ENCODE results near the gene FARP2. TPM values are rescaled to one million over a fixed set of nuclear protein-coding genes. Genes with fewer than 3 reads are reported as not detected.

Gene FARP2
- total RNA-seq, 5 donors from 2014 or later (not counting 1 experiment from before 2014, with no cell fraction given), result 15.8 to 27.5 (median 18.5) TPM

DNA sequence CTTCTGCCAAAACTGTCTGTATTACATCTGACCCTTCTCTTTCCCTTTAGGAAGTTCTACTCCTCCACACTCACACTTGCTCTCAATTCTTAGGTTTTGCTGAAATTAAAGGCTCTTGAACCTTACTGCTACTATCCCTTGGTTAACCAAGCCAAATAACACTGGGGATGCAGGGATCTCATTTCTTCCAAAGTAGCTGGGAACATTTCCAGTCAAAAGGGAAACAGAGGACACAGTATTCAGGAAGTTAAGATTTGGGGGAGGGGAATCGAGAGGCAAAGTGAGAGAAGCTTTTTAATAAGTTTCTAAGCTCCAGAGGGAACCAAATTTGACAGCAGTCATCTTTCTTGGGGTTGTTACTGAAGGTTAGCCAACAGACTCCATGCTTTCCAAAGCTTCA, 34.2 kb upstream of the FARP2 start:
- no peaks in the 10 kb centered on the region for H3K27me3 ChIP-seq (replicated peaks in 1 of 2; ENCODE audit: control insufficient read depth in 2 of 2, extremely low read depth in 1 of 2, insufficient read depth in 2 of 2, low read length in 1 of 2)
- Mint-ChIP-seq H3K27me3 (no peaks in the 10 kb centered on the region), H3K9me3 (no peaks in the 10 kb centered on the region), H3K4me1 (peaks cover 66 to 76% (median 68%) of the 10 kb centered on the region in 3 donors), H3K4me3 (no peak overlapping the region), H3K36me3 (peaks cover 33% of the 10 kb centered on the region), H3K27ac (no peak overlapping the region)
- no peak for ATAC-seq (replicated peaks in 1 of 4)
- H3K27ac ChIP-seq (ENCODE audit: low read length), result no peak overlapping the region
- peaks cover 24 to 30% of the 10 kb centered on the region in 2 experiments for H3K4me1 ChIP-seq (ENCODE audit: control insufficient read depth in 1 of 2, extremely low read depth in 1 of 2, insufficient read depth in 2 of 2, low read length in 2 of 2)
- 43% methylated on average over 1 of the region's 1 CpG for WGBS (ENCODE audit: insufficient coverage)
- H3K36me3 ChIP-seq (ENCODE audit: control insufficient read depth in 2 of 2, extremely low read depth in 1 of 2, insufficient read depth in 1 of 2, low read length in 1 of 2), result peaks cover 4 to 18% of the 10 kb centered on the region in 2 donors
- CTCF ChIA-PET, result interaction anchor here in 1 of 2 donors (0.5 kb wide), 1 partner anchor 274 kb away, joined by 3 read pairs; no protein-coding TSS in a partner anchor
- no peak for DNase-seq
- H3K9me3 ChIP-seq, result no peaks in the 10 kb centered on the region
- POLR2A ChIA-PET, result no interaction called here
- H3K4me3 ChIP-seq (ENCODE audit: control insufficient read depth in 1 of 2, extremely low read depth in 1 of 2, low read length in 1 of 2), result no peak overlapping the region

- H3K9me3 Mint-ChIP-seq, result no peaks in the 10 kb centered on the region
- CTCF ChIA-PET, result no interaction called here
- no peaks in the 10 kb centered on the region for H3K9me3 ChIP-seq
- POLR2A ChIA-PET, result no interaction called here
- no peak overlapping the region for H3K27ac ChIP-seq (ENCODE audit: low read length)
- H3K4me1 ChIP-seq (ENCODE audit: control insufficient read depth in 1 of 2, extremely low read depth in 1 of 2, insufficient read depth in 2 of 2, low read length in 2 of 2), result peaks cover 8 to 15% of the 10 kb centered on the region in 2 experiments
- no peak for ATAC-seq (replicated peaks in 1 of 4)
- peaks cover 49 to 57% (median 50%) of the 10 kb centered on the region in 3 donors for H3K4me1 Mint-ChIP-seq
- H3K4me3 ChIP-seq (ENCODE audit: control insufficient read depth in 1 of 2, extremely low read depth in 1 of 2, low read length in 1 of 2), result no peak overlapping the region
- no peaks in the 10 kb centered on the region for H3K27me3 Mint-ChIP-seq
- WGBS (ENCODE audit: insufficient coverage), result no CpG with 5 or more reads among the region's 5 CpGs
- DNase-seq, result no peak
- no peak overlapping the region for H3K4me3 Mint-ChIP-seq
- H3K27me3 ChIP-seq (replicated peaks in 1 of 2; ENCODE audit: control insufficient read depth in 2 of 2, extremely low read depth in 1 of 2, insufficient read depth in 2 of 2, low read length in 1 of 2), result no peaks in the 10 kb centered on the region
- H3K36me3 Mint-ChIP-seq, result peaks cover 41% of the 10 kb centered on the region
- H3K27ac Mint-ChIP-seq, result peak overlapping the region in 1 of 2 donors; percentile 7
- peaks cover 9 to 26% of the 10 kb centered on the region in 2 donors for H3K36me3 ChIP-seq (ENCODE audit: control insufficient read depth in 2 of 2, extremely low read depth in 1 of 2, insufficient read depth in 1 of 2, low read length in 1 of 2)
Measured at GRCh38 chr2:241323778-241324177, 32.3 kb upstream of the FARP2 start.

DNA sequence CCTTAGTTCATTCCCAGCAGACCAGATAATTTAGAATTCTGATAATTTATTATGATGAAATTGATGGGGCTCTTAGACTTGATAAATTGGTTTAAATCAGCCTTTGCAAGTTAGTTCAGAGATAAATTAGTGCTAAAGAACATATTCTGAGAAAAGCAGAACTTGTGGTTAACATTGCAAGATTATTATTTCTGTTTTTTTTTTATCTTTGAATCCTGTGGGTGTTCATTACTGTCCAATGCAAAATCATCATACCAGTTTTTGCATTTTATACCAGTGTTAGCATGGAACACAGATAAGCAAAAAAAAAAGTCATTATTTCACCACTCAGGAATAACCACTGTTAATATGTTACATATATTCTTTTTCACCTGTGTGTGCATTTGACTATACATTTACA, 31.3 kb upstream of the FARP2 start:
- CTCF ChIA-PET, result interaction anchor here (0.6 kb wide), 2 partner anchors 45 to 767 kb away, joined by 3 to 4 read pairs; partner anchors contain the start of gene ANKMY1 (in 1 of the 2)
- no peak for ATAC-seq (replicated peaks in 1 of 4)

GRCh38 chr2:241325257-241325656, 30.8 kb upstream of the FARP2 start:
- Histone ChIP-seq H3K36me3 (ENCODE audit: control insufficient read depth in 2 of 2, extremely low read depth in 1 of 2, insufficient read depth in 1 of 2, low read length in 1 of 2) (peaks cover 9 to 37% of the 10 kb centered on the region in 2 donors), H3K4me3 (ENCODE audit: control insufficient read depth in 1 of 2, extremely low read depth in 1 of 2, low read length in 1 of 2) (no peak overlapping the region), H3K9me3 (no peaks in the 10 kb centered on the region), H3K27ac (ENCODE audit: low read length) (no peak overlapping the region), H3K27me3 (replicated peaks in 1 of 2; ENCODE audit: control insufficient read depth in 2 of 2, extremely low read depth in 1 of 2, insufficient read depth in 2 of 2, low read length in 1 of 2) (no peaks in the 10 kb centered on the region), H3K4me1 (ENCODE audit: control insufficient read depth in 1 of 2, extremely low read depth in 1 of 2, insufficient read depth in 2 of 2, low read length in 2 of 2) (peaks cover 5 to 9% of the 10 kb centered on the region in 2 experiments)
- WGBS (ENCODE audit: insufficient coverage), result 100% methylated on average over 1 of the region's 1 CpG
- H3K4me1 Mint-ChIP-seq, result peaks cover 36 to 47% (median 37%) of the 10 kb centered on the region in 3 donors
- H3K4me3 Mint-ChIP-seq, result no peak overlapping the region
- H3K27ac Mint-ChIP-seq, result no peak overlapping the region
- CTCF ChIA-PET, result interaction anchor here in 1 of 2 donors (0.6 kb wide), 1 partner anchor 45 kb away, joined by 3 read pairs; no protein-coding TSS in a partner anchor
- H3K9me3 Mint-ChIP-seq, result no peaks in the 10 kb centered on the region
- DNase-seq (no peak), ATAC-seq (replicated peaks in 1 of 4) (no peak)
- H3K36me3 Mint-ChIP-seq, result peaks cover 45% of the 10 kb centered on the region
- no peaks in the 10 kb centered on the region for H3K27me3 Mint-ChIP-seq
- POLR2A ChIA-PET, result no interaction called here

More for the DNA sequence above, 31.3 kb upstream of the FARP2 start:
- Histone ChIP-seq H3K27ac (ENCODE audit: low read length) (no peak overlapping the region), H3K9me3 (no peaks in the 10 kb centered on the region), H3K4me1 (ENCODE audit: control insufficient read depth in 1 of 2, extremely low read depth in 1 of 2, insufficient read depth in 2 of 2, low read length in 2 of 2) (peaks cover 5 to 10% of the 10 kb centered on the region in 2 experiments), H3K27me3 (replicated peaks in 1 of 2; ENCODE audit: control insufficient read depth in 2 of 2, extremely low read depth in 1 of 2, insufficient read depth in 2 of 2, low read length in 1 of 2) (no peaks in the 10 kb centered on the region), H3K36me3 (ENCODE audit: control insufficient read depth in 2 of 2, extremely low read depth in 1 of 2, insufficient read depth in 1 of 2, low read length in 1 of 2) (peaks cover 9 to 33% of the 10 kb centered on the region in 2 donors), H3K4me3 (ENCODE audit: control insufficient read depth in 1 of 2, extremely low read depth in 1 of 2, low read length in 1 of 2) (no peak overlapping the region)
- Mint-ChIP-seq H3K27me3 (no peaks in the 10 kb centered on the region), H3K27ac (no peak overlapping the region), H3K4me1 (peaks cover 41 to 47% (median 41%) of the 10 kb centered on the region in 3 donors), H3K36me3 (peaks cover 47% of the 10 kb centered on the region), H3K9me3 (no peaks in the 10 kb centered on the region), H3K4me3 (no peak overlapping the region)
- no peak for DNase-seq
- POLR2A ChIA-PET, result interaction anchor here in 1 of 2 donors (0.5 kb wide), 1 partner anchor 388 kb away, joined by 4 read pairs; no protein-coding TSS in a partner anchor

DNA sequence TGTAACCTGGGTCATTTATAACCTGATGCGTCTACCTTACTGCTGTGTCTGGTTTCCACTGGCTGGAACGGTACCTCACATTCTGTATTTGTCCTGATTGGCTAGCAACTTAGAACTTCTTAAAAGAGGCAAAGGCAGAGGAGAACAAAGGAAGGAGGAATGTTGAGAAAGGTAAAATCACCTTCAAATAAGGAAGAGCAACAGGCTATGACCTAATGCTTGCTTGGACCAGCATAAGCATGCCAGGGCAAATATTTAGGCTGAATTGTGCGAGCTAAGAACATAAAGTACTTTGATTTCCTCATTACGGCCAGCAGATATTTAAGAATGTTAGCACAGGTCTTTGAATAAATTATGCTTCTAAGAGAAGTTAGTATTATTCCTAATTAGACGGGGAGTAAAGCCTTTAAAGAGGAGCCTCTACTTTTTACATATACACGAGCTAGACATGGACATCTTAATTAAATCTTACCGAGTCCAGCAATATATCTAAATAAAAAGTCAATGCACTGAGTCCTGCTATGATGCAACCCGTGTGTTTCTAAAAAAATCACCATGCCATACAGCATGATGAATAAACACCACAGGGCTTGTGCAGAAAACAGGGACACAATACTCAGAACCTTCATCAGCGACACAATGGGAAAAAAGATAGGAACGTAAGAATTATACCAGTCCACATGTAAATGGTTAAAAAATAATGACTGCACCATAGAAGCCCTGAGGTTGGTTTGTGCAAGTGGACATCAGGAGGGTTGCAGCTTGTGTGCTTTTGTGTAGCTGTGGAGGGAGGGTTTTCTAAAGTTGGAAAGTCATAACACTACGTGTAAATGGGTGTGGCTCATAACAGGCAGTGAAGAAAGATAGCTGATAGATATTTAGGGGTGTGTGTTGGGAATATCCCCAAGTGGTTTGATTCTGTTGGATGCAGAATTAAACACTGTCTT, 26.1 kb upstream of the FARP2 start:
- H3K27ac Mint-ChIP-seq, result peak overlapping the region in 1 of 2 donors; percentile 36
- no peak overlapping the region for H3K4me3 Mint-ChIP-seq
- H3K9me3 Mint-ChIP-seq, result no peaks in the 10 kb centered on the region
- 97% methylated on average over 5 of the region's 11 CpGs for WGBS (ENCODE audit: insufficient coverage)
- no peaks in the 10 kb centered on the region for H3K9me3 ChIP-seq
- no peak overlapping the region for H3K4me3 ChIP-seq (ENCODE audit: control insufficient read depth in 1 of 2, extremely low read depth in 1 of 2, low read length in 1 of 2)
- CTCF ChIA-PET, result interaction anchor here in 1 of 2 donors (0.5 kb wide), 1 partner anchor 309 kb away, joined by 3 read pairs; no protein-coding TSS in a partner anchor
- ATAC-seq (replicated peaks in 1 of 4), result no peak
- H3K27me3 ChIP-seq (replicated peaks in 1 of 2; ENCODE audit: control insufficient read depth in 2 of 2, extremely low read depth in 1 of 2, insufficient read depth in 2 of 2, low read length in 1 of 2), result no peaks in the 10 kb centered on the region
- no peak for DNase-seq
- H3K36me3 Mint-ChIP-seq, result peaks cover 48% of the 10 kb centered on the region
- H3K36me3 ChIP-seq (ENCODE audit: control insufficient read depth in 2 of 2, extremely low read depth in 1 of 2, insufficient read depth in 1 of 2, low read length in 1 of 2), result peaks cover 9 to 48% of the 10 kb centered on the region in 2 donors
- no peaks in the 10 kb centered on the region for H3K4me1 ChIP-seq (ENCODE audit: control insufficient read depth in 1 of 2, extremely low read depth in 1 of 2, insufficient read depth in 2 of 2, low read length in 2 of 2)
- POLR2A ChIA-PET, result no interaction called here
- no peak overlapping the region for H3K27ac ChIP-seq (ENCODE audit: low read length)
- peaks cover 8 to 12% (median 10%) of the 10 kb centered on the region in 3 donors for H3K4me1 Mint-ChIP-seq
- no peaks in the 10 kb centered on the region for H3K27me3 Mint-ChIP-seq

DNA sequence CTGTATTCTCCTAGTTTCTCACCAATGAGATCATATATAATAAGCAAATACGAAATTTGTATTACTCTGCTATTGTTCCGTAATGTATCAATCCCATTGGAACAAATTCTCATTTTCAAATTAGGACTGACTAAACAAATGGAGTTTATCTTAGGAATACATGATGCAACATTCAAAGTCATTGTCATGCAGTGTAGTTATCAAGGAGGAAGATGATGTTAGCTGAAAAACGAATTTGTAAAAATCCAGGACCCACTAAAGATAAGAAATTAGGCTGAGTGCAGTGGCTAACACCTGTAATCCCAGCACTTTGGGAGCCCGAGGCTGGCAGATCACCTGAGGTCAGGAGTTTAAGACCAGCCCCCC, 25.5 kb upstream of the FARP2 start:
- H3K36me3 ChIP-seq (ENCODE audit: control insufficient read depth in 2 of 2, extremely low read depth in 1 of 2, insufficient read depth in 1 of 2, low read length in 1 of 2), result peaks cover 9 to 49% of the 10 kb centered on the region in 2 donors
- Mint-ChIP-seq H3K4me1 (peaks cover 4 to 8% (median 6%) of the 10 kb centered on the region in 3 donors), H3K27ac (no peak overlapping the region), H3K36me3 (peaks cover 44% of the 10 kb centered on the region), H3K27me3 (no peaks in the 10 kb centered on the region), H3K4me3 (no peak overlapping the region), H3K9me3 (no peaks in the 10 kb centered on the region)
- no peak for ATAC-seq (replicated peaks in 1 of 4)
- no peaks in the 10 kb centered on the region for H3K4me1 ChIP-seq (ENCODE audit: control insufficient read depth in 1 of 2, extremely low read depth in 1 of 2, insufficient read depth in 2 of 2, low read length in 2 of 2)
- CTCF ChIA-PET, result no interaction called here
- POLR2A ChIA-PET, result no interaction called here
- H3K27ac ChIP-seq (ENCODE audit: low read length), result no peak overlapping the region
- no peaks in the 10 kb centered on the region for H3K9me3 ChIP-seq
- 80% methylated on average over 1 of the region's 4 CpGs for WGBS (ENCODE audit: insufficient coverage)
- no peak overlapping the region for H3K4me3 ChIP-seq (ENCODE audit: control insufficient read depth in 1 of 2, extremely low read depth in 1 of 2, low read length in 1 of 2)
- DNase-seq, result no peak
- H3K27me3 ChIP-seq (replicated peaks in 1 of 2; ENCODE audit: control insufficient read depth in 2 of 2, extremely low read depth in 1 of 2, insufficient read depth in 2 of 2, low read length in 1 of 2), result no peaks in the 10 kb centered on the region

All from T-cell (primary cell).